HCT116 (cell line): Measurements from ENCODE around the gene YKT6. TPM values are rescaled to one million over a fixed set of nuclear protein-coding genes. Genes with fewer than 3 reads are reported as not detected.

Source experiments
- ATAC-seq: fragments of 200-7000 bp; cut with Tn5 transposase; 2 replicates; pipeline ENCODE4 v1.9.1; 2020; ENCODE audit warnings: mild to moderate bottlenecking, moderate library complexity
- BruUV-seq: library from RNA; stranded (reverse); fragments of 400-500 nt; replicated peaks from 2 replicates; lab custom pipeline; 2021; lab: Mats Ljungman, UMichigan
- CTCF ChIA-PET: fragments of 300-600 bp; sonication (Branson Sonifier 250); formaldehyde crosslinking; loops from one replicate; lab custom pipeline; 2021; ENCODE audit warnings: antibody characterized with exemption; lab: Charles Lee
- POLR2A ChIA-PET: fragments of 300-600, 350-600 bp; sonication (Branson Sonifier 250); formaldehyde crosslinking; loops from one replicate; lab custom pipeline; 2021; ENCODE audit warnings: antibody characterized with exemption; lab: Charles Lee
- RAD21 ChIA-PET, 2 experiments: fragments of 300-600 bp; sonication (Branson Sonifier 250); formaldehyde crosslinking; loops; one replicate each; lab custom pipeline; 2023; ENCODE audit warnings: low total read pairs in 2 of 2; ENCODE audit not compliant: uncharacterized antibody in 2 of 2, unreplicated experiment in 2 of 2, low non-redundant PET in 1 of 2; lab: Charles Lee
- DNase-seq: peaks from one replicate; pipeline ENCODE4 v3.0.0-alpha.2; 2010; ENCODE audit warnings: low read depth, low spot score
- H2AFZ ChIP-seq: fragments of 200-600 bp; shearing (Covaris generic), sonication (generic); 2 replicates; pipeline ENCODE4 v1.6.1; 2017; ENCODE audit warnings: low read depth, mixed run types, mixed read lengths, antibody characterized with exemption, low read length; ENCODE audit not compliant: poor library complexity, severe bottlenecking
- H3K27ac ChIP-seq: 2 replicates; pipeline ENCODE4 v1.5.1; 2012; ENCODE audit warnings: low read depth, low read length
- H3K27me3 ChIP-seq: fragments of 200-600 bp; sonication (generic); 2 replicates; pipeline ENCODE4 v1.6.1; 2016; ENCODE audit warnings: mixed run types, low read length, mixed read lengths; ENCODE audit not compliant: insufficient read depth
- H3K36me3 ChIP-seq, 2 experiments: fragments of 200-500 bp in 1 of 2; fragments of 200-600 bp in 1 of 2; sonication (Bioruptor generic) in 1 of 2; sonication (generic) in 1 of 2; 2 replicates each; pipeline versions ENCODE4 v1.5.1 to v1.6.1; 2014 to 2016; ENCODE audit warnings: low read length in 2 of 2, inconsistent platforms in 1 of 2, mixed read lengths in 1 of 2, mixed run types in 1 of 2; ENCODE audit not compliant: insufficient read depth in 2 of 2, control insufficient read depth in 1 of 2
- H3K4me1 ChIP-seq, 2 experiments: fragments of 200-600 bp in 1 of 2; sonication (generic) in 1 of 2; 2 replicates each; pipeline versions ENCODE4 v1.5.1 to v1.6.1; 2012 to 2017; ENCODE audit warnings: low read length in 2 of 2, inconsistent platforms in 1 of 2, mild to moderate bottlenecking in 1 of 2, mixed read lengths in 1 of 2, mixed run types in 1 of 2, moderate library complexity in 1 of 2; ENCODE audit not compliant: insufficient read depth in 2 of 2, control insufficient read depth in 1 of 2
- H3K4me2 ChIP-seq: fragments of 200-600 bp; sonication (generic); 2 replicates; pipeline ENCODE4 v1.6.1; 2017; ENCODE audit warnings: mixed run types, low read length, mixed read lengths
- H3K4me3 ChIP-seq, 2 experiments: fragments of 200-600 bp in 1 of 2; sonication (generic) in 1 of 2; replicated peaks in 1 of 2; 2 replicates each; pipeline ENCODE4 v1.5.1; 2011 to 2016; ENCODE audit warnings: low read length in 2 of 2, control low read depth in 1 of 2, low read depth in 1 of 2, mild to moderate bottlenecking in 1 of 2, mixed read lengths in 1 of 2, mixed run types in 1 of 2
- H3K79me2 ChIP-seq: fragments of 200-600 bp; sonication (generic); 2 replicates; pipeline ENCODE4 v1.6.1; 2017; ENCODE audit warnings: mild to moderate bottlenecking, mixed run types, low read length, moderate library complexity, mixed read lengths; ENCODE audit not compliant: insufficient read depth
- H3K9ac ChIP-seq: fragments of 200-600 bp; sonication (generic); 2 replicates; pipeline ENCODE4 v1.6.1; 2016; ENCODE audit warnings: low read length, mixed read lengths
- H3K9me2 ChIP-seq: fragments of 200-600 bp; sonication (generic), shearing (Covaris generic); 2 replicates; pipeline ENCODE4 v1.6.1; 2017; ENCODE audit warnings: mixed run types, mild to moderate bottlenecking, moderate library complexity; ENCODE audit not compliant: insufficient read depth
- H3K9me3 ChIP-seq, 2 experiments: fragments of 200-500 bp in 1 of 2; fragments of 200-600 bp in 1 of 2; sonication (Bioruptor generic) in 1 of 2; sonication (generic) in 1 of 2; 2 replicates each; pipeline ENCODE4 v1.6.1; 2014 to 2017; ENCODE audit warnings: low read length in 2 of 2, mixed read lengths in 2 of 2, inconsistent platforms in 1 of 2, low read depth in 1 of 2, mild to moderate bottlenecking in 1 of 2, mixed run types in 1 of 2, moderate library complexity in 1 of 2; ENCODE audit not compliant: control insufficient read depth in 1 of 2, insufficient read depth in 1 of 2
- H4K20me1 ChIP-seq: fragments of 200-600 bp; sonication (generic), shearing (Covaris generic); 2 replicates; pipeline ENCODE4 v1.6.1; 2017; ENCODE audit warnings: mixed run types, mild to moderate bottlenecking, moderate library complexity; ENCODE audit not compliant: insufficient read depth
- CBX3 ChIP-seq: IDR thresholded peaks from 2 replicates; pipeline ENCODE4 v1.6.1; 2012; ENCODE audit warnings: low read depth
- POLR2A ChIP-seq: IDR thresholded peaks from 2 replicates; pipeline ENCODE4 v1.7.0; 2011; ENCODE audit warnings: borderline replicate concordance; ENCODE audit not compliant: insufficient read depth, insufficient read length; ENCODE audit errors: extremely low read depth
- POLR2AphosphoS5 ChIP-seq: IDR thresholded peaks from 2 replicates; pipeline ENCODE4 v1.6.1; 2011; ENCODE audit warnings: mild to moderate bottlenecking, low read depth, low read length, moderate library complexity
- SP1 ChIP-seq: IDR thresholded peaks from 2 replicates; pipeline ENCODE4 v1.6.1; 2012; ENCODE audit warnings: low read depth
- TCF7L2 ChIP-seq: IDR thresholded peaks from 2 replicates; pipeline ENCODE4 v1.7.0; 2011; ENCODE audit warnings: borderline replicate concordance, inconsistent platforms; ENCODE audit not compliant: insufficient read depth, insufficient read length; ENCODE audit errors: extremely low read depth
- intact Hi-C: fragments of 100-400 bp; cut with micrococcal nuclease; formaldehyde crosslinking; loops from 2 replicates; pipeline ENCODE4 v1.10.0; 2022
- total RNA-seq: library from RNA; stranded (reverse); gene quantifications from one replicate; pipeline ENCODE4 v1.2.1, GENCODE V29; 2021; ENCODE audit not compliant: unreplicated experiment
- TF ChIP-seq, protein P1 (sequence below): IDR thresholded peaks from 2 replicates; pipeline ENCODE4 v1.6.1; 2012
- TF ChIP-seq, protein P2 (sequence below): IDR thresholded peaks from 2 replicates; pipeline ENCODE4 v1.6.1; 2012; ENCODE audit warnings: low read depth

YKT6 gene
- total RNA-seq, 1 experiment from 2014 or later, result 84.8 TPM

DNA sequence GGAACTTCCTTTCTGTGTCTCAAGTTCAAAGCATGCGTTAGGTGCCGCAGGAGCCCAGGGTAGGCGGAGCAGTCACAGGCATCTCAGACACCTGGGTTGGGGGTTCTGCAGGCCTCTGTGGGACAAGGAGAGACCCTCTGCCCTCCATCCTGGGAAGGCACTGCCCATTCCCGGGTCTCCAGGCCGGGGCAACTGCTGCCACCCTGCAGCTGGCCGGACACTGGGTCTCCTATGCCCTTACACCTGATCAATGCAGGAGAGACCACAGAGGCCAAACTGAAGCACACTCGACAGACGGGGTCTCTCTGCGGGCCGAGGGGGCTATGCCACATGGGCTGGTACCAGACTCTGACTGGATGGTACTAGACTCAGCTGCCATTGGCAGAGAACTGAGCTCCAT, 36.9 kb downstream of the YKT6 start (continued):
- no peak for TF ChIP-seq POLR2AphosphoS5
- TF ChIP-seq, protein P1, sequence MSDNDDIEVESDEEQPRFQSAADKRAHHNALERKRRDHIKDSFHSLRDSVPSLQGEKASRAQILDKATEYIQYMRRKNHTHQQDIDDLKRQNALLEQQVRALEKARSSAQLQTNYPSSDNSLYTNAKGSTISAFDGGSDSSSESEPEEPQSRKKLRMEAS, result no peak
- TF ChIP-seq POLR2A, result no peak
- TF ChIP-seq CBX3, result no peak
- TF ChIP-seq SP1, result no peak
- TF ChIP-seq TCF7L2, result no peak

DNA sequence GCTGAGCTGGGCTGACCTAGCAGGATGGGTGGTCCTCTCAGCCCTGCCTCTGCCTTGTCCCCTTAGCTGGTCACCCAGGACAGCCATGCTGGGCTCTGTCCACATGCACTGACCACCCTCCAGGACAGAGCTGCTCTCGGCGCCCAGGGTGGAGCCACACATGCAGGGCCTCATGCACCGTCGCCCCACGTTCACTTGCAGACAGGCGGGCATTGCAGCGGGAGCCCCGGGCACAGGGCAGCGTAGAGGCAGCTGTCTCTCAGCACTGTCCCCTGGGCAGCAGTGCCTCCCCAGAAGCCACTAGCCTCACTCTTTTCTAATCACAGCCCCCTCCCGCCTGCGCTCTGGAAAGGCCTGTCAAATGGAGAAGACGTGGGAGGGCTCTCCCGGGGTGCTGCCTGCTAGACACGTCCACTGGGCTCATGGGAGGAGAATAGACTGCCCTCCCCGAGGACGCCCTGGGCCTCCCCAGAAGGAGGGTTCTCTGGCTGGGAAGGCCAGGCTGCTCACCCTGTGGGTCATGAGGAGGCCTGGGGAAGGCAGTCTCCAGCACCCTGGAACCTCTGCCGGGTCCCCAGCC, 37.4 kb downstream of the YKT6 start:
- no peaks in the 10 kb centered on the region for H3K79me2 ChIP-seq
- no peaks in the 10 kb centered on the region for H3K9me2 ChIP-seq
- H4K20me1 ChIP-seq, result no peaks in the 10 kb centered on the region
- H3K9me3 ChIP-seq, result no peaks in the 10 kb centered on the region
- no peak overlapping the region for H2AFZ ChIP-seq
- no peak for DNase-seq
- H3K4me2 ChIP-seq, result no peak overlapping the region
- ChIA-PET POLR2A (no interaction called here), RAD21 (no interaction called here), CTCF (no interaction called here)
- no peak overlapping the region for H3K4me3 ChIP-seq
- intact Hi-C loops, result no loop called here
- H3K27ac ChIP-seq, result no peak overlapping the region
- ATAC-seq, result no peak
- H3K27me3 ChIP-seq, result no peaks in the 10 kb centered on the region
- H3K36me3 ChIP-seq, result no peaks in the 10 kb centered on the region
- peaks cover 0 to 5% of the 10 kb centered on the region in 2 experiments; a peak in 1 of 4 replicates for H3K4me1 ChIP-seq
- TF ChIP-seq SP1, result no peak
- TF ChIP-seq, protein P2, sequence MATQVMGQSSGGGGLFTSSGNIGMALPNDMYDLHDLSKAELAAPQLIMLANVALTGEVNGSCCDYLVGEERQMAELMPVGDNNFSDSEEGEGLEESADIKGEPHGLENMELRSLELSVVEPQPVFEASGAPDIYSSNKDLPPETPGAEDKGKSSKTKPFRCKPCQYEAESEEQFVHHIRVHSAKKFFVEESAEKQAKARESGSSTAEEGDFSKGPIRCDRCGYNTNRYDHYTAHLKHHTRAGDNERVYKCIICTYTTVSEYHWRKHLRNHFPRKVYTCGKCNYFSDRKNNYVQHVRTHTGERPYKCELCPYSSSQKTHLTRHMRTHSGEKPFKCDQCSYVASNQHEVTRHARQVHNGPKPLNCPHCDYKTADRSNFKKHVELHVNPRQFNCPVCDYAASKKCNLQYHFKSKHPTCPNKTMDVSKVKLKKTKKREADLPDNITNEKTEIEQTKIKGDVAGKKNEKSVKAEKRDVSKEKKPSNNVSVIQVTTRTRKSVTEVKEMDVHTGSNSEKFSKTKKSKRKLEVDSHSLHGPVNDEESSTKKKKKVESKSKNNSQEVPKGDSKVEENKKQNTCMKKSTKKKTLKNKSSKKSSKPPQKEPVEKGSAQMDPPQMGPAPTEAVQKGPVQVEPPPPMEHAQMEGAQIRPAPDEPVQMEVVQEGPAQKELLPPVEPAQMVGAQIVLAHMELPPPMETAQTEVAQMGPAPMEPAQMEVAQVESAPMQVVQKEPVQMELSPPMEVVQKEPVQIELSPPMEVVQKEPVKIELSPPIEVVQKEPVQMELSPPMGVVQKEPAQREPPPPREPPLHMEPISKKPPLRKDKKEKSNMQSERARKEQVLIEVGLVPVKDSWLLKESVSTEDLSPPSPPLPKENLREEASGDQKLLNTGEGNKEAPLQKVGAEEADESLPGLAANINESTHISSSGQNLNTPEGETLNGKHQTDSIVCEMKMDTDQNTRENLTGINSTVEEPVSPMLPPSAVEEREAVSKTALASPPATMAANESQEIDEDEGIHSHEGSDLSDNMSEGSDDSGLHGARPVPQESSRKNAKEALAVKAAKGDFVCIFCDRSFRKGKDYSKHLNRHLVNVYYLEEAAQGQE, result no peak
- no peak for TF ChIP-seq POLR2AphosphoS5
- no TSS peak for BruUV-seq
- no peak overlapping the region for H3K9ac ChIP-seq
